GM12801 (cell line): ENCODE measurements around the gene WNT3A.

Experiments used
- TF ChIP-seq, protein P1 (sequence below): IDR thresholded peaks from one replicate; pipeline ENCODE4 v1.5.1; 2011; ENCODE audit warnings: control low read depth; ENCODE audit not compliant: insufficient read length; ENCODE audit errors: extremely low read depth

Gene WNT3A

DNA sequence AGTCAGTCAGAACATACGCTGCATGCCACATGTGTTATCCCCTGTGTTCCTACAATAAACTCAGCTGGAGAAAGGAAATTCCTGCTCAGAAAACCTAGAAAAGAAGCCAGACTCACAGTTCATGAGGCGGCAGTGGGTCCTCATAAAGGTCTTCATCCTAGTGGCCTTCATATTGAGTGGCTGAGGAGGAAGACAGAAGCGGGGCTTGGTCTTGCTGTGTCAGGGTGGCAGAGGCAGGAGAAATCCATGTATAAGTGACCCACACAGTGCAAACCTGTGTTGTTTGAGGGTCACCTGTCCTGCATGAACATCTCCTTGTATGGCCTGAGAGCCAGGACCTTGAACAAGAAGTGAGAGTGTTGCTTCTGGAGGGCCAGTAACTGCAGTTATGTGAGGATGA is 4.0 kb upstream of the WNT3A start:
- TF ChIP-seq, protein P1, sequence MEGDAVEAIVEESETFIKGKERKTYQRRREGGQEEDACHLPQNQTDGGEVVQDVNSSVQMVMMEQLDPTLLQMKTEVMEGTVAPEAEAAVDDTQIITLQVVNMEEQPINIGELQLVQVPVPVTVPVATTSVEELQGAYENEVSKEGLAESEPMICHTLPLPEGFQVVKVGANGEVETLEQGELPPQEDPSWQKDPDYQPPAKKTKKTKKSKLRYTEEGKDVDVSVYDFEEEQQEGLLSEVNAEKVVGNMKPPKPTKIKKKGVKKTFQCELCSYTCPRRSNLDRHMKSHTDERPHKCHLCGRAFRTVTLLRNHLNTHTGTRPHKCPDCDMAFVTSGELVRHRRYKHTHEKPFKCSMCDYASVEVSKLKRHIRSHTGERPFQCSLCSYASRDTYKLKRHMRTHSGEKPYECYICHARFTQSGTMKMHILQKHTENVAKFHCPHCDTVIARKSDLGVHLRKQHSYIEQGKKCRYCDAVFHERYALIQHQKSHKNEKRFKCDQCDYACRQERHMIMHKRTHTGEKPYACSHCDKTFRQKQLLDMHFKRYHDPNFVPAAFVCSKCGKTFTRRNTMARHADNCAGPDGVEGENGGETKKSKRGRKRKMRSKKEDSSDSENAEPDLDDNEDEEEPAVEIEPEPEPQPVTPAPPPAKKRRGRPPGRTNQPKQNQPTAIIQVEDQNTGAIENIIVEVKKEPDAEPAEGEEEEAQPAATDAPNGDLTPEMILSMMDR = no peak

DNA sequence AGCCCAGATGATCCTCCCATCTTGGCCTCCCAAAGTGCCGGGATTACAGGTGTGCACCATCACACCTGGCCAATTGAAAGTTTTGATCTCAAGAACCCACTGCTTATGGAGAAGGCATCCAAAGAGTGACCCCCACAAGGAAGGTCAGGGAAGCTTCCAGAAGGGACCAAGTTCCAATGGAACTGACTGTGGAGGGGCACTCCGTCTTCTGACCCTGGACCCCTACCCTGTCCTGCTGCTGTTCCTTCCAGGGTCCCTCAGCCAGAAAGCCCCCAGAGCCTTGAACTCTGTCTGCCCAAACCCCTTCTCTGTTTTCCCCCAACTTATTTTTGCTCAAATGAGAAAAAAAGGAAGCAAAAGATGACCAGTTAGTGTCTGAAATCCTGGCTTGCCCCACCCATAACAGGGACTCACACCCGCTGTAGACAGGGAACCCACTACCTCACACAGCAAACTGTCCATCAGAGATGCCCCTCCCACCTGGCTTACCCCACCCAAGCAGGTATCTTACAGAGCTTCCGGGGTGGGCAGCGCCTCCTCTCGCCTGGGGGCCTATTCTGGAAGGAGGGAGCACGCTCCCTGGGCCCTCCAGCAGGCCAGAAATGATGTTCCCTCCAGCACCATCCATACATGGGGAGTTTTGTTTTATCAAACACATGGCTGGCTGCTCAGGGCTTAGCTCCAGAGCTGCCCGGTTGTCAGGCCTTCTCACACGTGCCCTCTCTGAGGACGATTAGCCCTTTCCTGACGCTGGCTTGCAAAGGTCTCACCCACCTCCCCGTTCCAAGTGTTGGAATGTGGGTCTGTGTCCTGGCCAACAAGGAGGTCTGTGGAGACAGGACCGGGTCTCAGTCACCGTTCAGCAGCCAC is 3.1 kb upstream of the WNT3A start:
- TF ChIP-seq, protein P1 = no peak

GRCh38 chr1:228004331-228004855 is 2.4 kb upstream of the WNT3A start:
- TF ChIP-seq, protein P1 = no peak

DNA sequence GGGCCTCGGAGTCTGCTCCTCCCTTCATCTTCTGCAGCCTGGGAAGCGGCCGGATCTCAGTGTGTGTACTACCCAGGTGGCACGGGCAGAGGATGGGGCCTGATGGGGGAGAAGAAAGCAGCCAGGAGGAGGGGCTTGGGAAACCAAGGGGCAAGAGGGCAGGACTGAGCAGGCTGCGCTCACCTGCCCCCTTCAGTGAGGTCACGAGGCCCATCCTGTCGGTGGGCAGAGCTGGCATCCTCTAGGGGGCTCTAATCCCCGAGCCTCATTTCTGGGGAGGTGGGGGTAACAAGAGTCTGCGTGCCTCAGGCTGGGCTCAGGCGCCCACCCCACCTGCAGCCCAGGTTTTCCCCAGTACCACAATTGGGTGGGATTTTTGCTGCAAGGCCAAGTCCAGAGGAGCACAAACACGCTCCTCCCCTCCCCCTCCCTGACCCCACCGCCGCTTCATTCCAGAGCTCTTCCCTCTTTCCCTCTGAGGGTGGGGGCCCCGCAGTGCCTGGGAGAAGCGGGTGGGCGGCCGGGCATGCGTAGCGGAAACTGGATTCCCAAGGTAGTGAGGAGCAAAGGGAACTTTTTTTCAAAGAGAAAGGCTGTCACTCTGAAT is 1.8 kb upstream of the WNT3A start:
- TF ChIP-seq, protein P1 = no peak

DNA sequence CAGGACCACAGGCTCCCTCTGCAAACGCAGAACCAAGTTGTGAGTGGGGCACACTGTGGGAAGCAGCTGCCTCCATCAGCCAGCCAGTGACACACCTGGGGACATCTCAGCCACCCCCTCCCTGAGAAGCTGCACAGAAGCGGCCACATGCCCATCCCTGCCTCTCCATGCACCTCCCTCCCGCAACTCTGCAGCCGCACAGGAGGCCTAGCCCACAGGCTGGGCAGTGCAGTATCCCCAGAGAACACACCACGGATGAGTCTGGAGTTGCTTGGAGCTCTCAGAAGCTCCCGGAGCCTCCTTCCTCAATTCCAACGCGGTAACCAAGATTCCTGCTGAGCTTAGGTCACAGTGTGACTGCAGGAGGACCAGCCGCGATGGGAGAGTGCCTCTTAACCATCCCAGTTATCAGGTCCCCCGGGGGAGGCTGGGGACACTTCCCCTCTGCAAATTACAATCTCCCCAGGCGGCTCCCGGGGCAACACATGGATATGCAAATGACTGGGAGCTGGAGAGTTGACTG is 1.2 kb upstream of the WNT3A start:
- TF ChIP-seq, protein P1 = no peak

DNA sequence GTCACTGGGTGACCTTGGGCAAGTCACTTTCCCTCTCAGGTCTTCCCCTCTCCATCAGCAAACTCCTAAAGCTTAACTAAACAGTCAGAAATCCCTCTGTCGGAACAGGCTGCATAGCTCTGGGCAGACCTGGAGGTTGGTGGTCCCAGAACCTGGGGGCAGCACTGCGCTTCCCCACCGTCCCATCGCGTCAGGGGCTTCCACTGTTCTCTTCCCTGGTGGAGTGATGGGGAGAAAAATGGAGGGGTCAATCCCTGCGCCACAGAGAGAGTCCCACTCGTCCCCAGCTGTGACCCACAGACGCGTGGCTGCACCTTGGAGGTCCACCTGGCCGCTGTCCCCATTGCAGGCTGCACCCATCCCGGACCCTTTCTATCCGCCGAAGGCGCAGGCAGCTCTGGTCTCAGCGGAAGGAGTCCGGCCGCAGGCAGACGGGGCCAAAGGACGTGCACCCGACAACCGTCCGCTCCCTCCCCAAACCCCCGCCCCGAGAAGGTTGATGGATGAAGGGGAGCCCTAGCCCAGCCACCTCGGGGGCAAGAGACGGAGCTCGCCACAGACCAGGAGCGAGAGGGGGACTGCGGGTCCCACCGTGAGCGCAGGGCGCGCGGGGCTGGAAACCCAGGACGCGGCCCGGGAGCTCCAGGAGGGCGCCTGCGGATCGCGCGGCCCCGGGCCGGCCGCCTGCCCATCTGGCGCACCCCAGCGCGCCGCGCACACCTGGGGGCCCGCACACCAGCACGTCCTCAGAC is 588 bp upstream of the WNT3A start:
- TF ChIP-seq, protein P1 = no peak

- TF ChIP-seq, protein P1 = no peak
These were observed 427 bp downstream of the WNT3A start for GRCh38 chr1:228007049-228007800.
